Mammary epithelial cell (primary cell): ENCODE measurements around the gene MRPL44.

Experiments
- EZH2 ChIP-seq: IDR thresholded peaks from 2 replicates; pipeline ENCODE4 v1.6.1; 2012; ENCODE audit warnings: low read length, inconsistent platforms, borderline replicate concordance
- TF ChIP-seq, protein P1 (sequence below), 2 donors: IDR thresholded peaks in 1 of 2; conservative IDR thresholded peaks in 1 of 2; 2 replicates each; pipeline ENCODE4 v1.5.1; 2011 to 2012; ENCODE audit warnings: inconsistent platforms in 2 of 2, low read length in 2 of 2, mild to moderate bottlenecking in 2 of 2, control low read depth in 1 of 2, low read depth in 1 of 2; ENCODE audit not compliant: insufficient read depth in 1 of 2; ENCODE audit errors: extremely low read depth in 1 of 2

- TF ChIP-seq, protein P1, sequence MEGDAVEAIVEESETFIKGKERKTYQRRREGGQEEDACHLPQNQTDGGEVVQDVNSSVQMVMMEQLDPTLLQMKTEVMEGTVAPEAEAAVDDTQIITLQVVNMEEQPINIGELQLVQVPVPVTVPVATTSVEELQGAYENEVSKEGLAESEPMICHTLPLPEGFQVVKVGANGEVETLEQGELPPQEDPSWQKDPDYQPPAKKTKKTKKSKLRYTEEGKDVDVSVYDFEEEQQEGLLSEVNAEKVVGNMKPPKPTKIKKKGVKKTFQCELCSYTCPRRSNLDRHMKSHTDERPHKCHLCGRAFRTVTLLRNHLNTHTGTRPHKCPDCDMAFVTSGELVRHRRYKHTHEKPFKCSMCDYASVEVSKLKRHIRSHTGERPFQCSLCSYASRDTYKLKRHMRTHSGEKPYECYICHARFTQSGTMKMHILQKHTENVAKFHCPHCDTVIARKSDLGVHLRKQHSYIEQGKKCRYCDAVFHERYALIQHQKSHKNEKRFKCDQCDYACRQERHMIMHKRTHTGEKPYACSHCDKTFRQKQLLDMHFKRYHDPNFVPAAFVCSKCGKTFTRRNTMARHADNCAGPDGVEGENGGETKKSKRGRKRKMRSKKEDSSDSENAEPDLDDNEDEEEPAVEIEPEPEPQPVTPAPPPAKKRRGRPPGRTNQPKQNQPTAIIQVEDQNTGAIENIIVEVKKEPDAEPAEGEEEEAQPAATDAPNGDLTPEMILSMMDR (conservative IDR thresholded peaks at IDR 0.05 in 1 of 2, IDR thresholded peaks at IDR 0.05 in 1 of 2; ENCODE audit: extremely low read depth in 1 of 2, insufficient read depth in 1 of 2, low read depth in 1 of 2, low read length in 2 of 2), result no peak
- TF ChIP-seq EZH2, result no peak
Observed at GRCh38 chr2:223969315-223969714, 12.1 kb downstream of the MRPL44 start.
